GM12874 (cell line): ENCODE data around the gene CREB3L2.

Experiments used
- CTCF ChIP-seq: IDR thresholded peaks from 2 replicates; pipeline ENCODE4 v1.5.1; 2011; ENCODE audit warnings: low read depth, mild to moderate bottlenecking, control low read depth, low read length, moderate library complexity; ENCODE audit not compliant: insufficient read depth

Gene CREB3L2

GRCh38 chr7:137958470-137959431, 43.1 kb downstream of the CREB3L2 start:
- no peak for TF ChIP-seq CTCF

GRCh38 chr7:137957887-137958286, 44.0 kb downstream of the CREB3L2 start:
- no peak for TF ChIP-seq CTCF

- TF ChIP-seq CTCF = no peak
Observed at GRCh38 chr7:137956591-137956990, 45.3 kb downstream of the CREB3L2 start.

DNA sequence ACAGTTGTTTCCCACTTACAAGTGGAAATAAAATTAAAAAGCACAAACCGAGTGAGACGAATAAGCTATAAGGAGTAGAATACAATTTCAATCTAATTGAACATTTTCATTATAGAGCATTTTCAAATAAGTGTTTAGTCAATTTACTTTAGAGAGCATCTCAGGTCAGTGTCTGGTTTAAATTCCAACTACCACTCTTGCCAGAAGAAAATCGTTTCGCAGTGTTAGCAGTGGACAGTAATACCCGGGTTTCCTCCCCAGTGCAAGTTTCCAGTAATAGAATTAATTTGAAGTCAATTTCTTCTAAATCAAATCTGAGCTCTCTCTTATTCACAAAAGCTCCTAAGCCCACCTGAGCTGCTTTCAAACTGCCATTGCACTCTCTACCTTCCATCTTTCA, 45.7 kb downstream of the CREB3L2 start:
- TF ChIP-seq CTCF = no peak

DNA sequence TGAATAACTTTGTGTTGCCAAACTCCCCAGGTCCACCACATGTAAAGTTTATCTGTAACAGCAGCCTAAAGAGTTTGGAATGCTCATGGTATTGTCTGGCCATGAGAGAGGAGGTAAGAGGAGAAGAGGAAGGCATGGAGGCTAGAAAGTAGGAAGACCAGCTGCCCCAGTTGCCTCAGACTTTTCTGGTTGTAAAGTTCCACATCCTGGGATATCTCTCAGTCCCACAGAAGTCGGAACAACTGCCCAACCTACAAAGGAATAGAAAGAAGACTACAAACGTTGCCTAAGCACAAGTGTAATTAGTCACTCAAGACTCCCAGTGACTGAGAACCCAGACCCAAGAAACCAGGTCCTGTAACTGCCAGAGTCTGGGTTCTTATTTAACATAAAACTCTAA, 47.3 kb downstream of the CREB3L2 start:
- TF ChIP-seq CTCF = no peak

GRCh38 chr7:137953665-137954470, 48.0 kb downstream of the CREB3L2 start:
- TF ChIP-seq CTCF = no peak

- TF ChIP-seq CTCF = no peak
Observed at GRCh38 chr7:137953043-137953664, 48.7 kb downstream of the CREB3L2 start.
